Activated CD4-positive, CD25-positive, alpha-beta regulatory T cell (primary cell): ENCODE measurements around the gene FAXDC2.

ENCODE experiments used
- DNase-seq, 4 experiments: peaks; one replicate each; lab custom pipeline; 2025; lab: John Stamatoyannopoulos, UW

Gene FAXDC2

DNA sequence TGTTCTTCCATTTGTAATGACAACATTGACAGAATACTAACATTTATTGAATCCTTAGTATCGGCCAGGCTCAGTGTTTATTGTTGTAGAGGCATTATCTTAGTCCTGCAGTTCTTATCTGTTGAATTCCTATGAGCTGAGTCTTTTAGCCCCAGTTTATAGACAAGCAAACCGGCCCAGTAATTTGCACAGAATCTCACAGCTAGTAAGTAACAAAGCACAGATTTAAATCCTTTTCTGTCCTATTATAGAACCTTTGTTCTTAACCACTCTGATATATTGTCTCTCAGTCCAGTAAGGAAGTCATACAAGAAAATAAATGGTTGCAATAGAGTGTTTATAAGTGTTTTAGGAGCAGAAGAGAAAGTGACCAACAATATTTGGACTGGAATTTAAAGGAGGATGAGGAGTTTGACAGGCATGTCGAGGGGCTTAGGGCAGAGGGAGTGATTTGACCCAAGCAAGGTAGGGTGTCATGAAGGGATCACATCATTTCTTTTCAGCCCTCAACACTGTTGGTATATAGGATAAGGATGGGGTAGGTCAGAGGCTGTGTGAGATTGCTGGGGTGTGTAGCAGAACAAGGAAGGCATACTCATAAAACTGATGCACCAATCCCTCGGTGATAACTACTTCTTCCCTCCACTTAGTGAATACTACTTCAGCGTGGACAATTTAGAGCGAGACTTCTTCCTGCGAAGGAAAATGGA is 55.7 kb downstream of the FAXDC2 start:
- no peak for DNase-seq

DNA sequence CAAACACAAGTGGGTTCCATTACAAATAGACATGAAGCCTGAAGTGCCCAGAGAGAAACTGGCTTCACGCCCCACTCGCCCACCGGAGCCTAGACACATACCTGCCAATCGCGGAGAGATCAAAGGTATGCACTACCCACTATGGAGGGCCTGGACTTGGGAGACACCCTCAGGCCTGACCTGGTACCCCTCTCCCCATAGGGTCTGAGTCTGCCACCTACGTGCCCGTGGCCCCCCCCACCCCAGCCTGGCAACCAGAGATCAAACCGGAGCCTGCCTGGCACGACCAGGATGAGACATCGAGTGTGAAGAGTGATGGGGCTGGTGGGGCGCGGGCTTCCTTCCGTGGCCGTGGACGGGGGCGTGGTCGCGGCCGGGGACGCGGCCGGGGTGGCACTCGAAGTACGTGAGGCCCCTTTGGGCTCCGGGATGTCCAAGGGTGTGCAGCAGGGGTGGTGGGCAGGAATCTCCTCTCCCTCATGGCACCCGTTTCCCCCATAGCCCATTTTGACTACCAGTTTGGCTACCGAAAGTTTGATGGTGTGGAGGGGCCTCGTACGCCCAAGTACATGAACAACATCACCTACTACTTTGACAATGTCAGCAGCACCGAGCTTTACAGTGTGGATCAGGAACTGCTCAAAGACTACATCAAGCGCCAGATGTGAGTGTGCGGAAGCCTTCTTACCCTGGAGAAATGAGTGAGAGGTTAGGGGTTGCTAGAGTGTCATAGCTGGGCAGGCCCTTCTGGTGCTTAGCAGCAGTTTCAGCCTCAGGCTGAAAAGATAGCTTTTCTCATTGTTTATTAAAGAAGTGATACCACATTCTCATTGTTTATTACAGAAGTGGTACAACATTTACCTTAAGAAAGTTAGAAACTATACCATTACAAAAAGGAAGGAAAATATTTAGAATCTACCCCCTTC is 56.5 kb downstream of the FAXDC2 start:
- no peak for DNase-seq

DNA sequence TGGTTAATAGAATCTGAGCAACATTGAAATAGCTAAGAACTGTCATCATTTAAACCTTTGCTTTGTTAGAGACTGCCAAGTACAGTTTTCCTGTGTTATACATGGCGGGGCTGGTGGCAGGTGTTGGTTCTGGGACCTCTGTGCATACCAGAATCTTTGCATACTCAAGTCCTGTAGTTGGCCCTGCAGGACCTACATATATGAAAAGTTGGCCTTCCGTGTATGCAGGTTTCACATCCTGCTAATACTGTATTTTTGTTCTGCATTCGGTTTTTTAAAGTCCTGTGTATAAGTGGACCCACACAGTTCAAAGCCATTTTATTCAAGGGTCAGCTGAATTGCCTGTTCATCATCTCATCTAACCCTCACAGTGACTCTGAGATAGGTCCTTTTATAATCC is 58.9 kb downstream of the FAXDC2 start:
- no peak for DNase-seq

DNA sequence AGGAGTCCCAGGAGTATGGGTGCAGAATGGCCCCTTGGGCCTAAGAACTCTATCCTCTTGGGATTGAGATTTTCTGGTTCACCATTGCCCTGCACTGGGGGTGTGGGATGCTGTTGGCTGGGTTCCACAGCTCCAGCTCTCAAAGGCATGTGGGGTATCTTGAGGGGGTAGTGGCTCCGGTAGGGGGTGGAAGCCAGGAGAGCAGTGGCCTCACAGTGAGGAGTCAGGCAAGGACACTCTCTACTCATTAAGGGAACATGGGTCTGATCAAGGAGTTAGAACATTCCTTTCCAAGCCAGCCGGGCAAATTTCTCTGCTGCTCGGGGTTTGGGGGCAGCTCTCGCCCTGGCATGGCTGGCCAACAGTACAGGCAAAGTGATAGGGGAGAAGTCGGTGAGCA is 62.2 kb downstream of the FAXDC2 start:
- no peak for DNase-seq

DNA sequence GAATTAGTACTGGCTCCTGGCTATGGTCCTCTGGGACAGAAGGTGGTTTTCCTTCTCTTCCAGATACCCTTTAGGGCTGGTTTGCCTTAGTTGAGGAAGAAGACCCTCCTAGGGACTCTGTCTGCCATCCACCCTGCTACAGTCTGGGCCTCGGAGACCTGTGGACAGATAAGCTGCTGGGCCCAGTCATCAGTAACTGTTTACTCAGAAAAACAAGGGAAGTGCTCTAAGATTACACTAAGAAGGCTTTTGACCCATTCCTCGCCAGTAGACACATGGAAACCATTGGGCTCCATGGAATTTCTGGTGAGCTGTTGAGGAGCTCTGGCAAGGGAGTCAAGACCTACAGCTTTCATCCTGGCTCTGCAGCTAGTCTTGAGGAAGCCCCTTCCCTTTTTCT is 64.0 kb downstream of the FAXDC2 start:
- no peak for DNase-seq

DNA sequence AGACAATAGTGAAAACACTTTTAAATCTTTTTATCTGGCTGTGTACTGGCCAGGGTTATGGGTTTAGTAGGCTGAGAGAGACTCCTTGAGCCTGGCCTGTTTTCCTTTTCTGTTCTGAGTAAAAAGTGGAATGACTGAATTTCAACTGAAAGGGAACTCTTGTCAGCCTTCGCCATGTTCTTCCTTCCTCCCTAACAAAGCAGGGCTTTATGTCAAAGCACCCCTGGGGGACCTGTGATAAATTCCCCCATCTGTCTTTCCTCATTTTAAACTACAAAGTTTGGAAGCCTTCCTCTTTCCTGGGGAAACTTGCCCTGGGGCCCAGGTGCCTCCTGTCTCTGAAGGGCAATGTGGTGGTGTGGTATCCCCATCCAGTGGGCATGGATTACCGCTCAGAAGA is 65.5 kb downstream of the FAXDC2 start:
- no peak for DNase-seq

DNA sequence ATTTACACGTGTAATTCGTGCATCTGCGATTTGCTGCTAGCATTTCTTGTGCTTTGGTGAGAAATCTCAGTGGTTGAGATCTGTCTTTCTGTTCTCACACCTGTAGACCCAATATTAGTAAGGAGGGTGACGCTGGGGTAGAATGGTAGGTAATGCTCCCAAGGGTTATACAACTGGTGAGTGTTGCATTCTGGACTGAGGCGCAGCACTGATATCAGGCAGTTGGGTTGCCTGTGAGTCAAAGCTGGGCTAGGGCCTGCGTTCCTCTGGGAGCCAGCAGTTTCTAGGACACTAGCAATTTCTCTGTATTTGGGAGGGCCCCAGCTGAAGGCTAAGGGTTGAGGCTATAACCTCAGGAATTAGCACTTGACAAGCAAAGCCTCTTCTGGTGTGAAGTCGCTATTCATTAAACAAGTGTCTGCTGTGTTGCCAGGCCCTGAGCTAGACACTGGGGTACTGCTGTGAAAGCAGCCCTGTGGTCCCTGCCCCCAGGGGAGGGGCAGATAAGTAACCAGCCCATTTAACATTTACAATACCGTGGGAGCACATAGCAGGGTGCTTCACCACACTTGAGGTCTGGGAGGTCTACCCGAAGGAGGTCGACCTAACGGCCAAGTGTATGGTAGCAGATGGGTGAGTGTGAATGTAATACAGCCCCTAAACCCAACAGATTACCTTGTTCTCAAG is 66.5 kb downstream of the FAXDC2 start:
- no peak for DNase-seq

DNA sequence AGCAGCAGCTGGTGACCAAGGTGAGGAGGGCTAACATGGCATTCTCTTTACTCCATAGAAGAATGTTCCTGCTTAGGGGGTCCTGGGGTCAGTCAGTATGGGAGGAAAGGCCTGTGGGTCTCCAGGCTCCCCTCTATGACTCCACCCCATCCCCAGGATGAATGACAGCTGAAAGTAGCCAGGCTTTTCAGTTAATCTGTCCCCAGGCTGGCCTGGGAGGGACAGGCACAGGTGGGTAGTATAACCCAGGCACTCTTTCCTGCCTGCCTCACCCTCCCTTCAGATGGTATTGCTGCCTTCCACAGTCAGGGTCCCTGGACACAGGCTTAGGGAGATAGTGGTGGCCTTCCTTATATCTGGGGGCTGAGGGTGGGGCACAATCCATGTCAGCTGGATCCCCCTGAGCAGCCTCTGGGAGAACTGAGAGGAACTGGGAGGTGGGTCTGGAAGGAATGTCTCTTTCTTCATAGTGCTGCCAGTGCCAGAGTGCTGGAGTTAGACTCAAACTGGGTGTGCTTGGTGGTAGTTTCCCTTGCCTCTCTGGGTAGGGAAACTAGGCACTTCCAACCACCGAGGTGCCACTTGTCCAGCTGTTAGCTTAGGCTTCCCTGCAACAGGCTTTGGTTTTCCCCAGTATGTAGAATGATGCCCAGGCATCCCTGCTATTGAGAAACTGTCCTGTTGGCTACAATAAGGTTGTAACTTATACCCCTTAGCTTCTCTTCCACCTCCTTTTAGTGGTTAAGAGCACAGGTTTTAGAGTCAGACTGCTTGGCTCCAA is 67.4 kb downstream of the FAXDC2 start:
- DNase-seq: no peak

DNA sequence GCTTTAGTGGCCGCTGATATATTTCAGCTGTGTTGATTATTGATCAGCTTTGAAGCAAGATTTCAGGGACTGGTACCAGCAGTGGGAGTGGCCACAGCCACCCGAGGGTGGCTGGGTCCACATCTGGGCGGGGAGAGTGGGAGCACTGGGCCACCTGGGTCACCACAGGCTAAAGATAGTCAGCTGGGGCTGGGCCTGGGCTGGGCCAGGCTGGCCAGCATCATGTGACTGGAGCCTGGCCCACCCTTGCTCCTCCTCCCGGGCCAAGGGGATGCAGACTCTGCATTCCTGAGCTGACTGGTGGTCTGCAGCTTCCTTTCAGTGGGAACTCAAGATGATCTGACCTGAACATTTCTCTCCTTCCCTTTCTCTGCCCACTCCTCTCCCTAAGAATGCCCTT is 68.1 kb downstream of the FAXDC2 start:
- DNase-seq: no peak

DNA sequence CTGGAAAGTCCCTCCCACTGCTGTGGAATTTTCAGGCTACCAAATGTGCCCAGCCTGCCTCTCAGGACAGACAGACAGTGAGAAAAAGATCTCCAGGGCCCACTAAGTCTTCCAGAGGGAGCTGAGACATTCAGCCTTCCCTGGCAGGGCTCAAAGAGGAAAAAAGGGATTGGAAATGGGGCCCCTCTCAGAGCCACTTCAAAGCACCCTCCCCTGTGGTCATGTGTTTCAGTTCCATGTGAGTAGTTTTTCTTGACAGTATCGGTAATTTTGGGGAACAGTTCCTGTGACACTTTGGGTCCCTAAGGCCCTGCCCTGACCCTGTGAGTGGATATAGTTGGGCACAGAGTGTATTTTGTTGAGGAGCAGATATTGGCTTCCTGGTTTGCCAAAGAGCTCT is 70.3 kb downstream of the FAXDC2 start:
- DNase-seq: no peak

DNA sequence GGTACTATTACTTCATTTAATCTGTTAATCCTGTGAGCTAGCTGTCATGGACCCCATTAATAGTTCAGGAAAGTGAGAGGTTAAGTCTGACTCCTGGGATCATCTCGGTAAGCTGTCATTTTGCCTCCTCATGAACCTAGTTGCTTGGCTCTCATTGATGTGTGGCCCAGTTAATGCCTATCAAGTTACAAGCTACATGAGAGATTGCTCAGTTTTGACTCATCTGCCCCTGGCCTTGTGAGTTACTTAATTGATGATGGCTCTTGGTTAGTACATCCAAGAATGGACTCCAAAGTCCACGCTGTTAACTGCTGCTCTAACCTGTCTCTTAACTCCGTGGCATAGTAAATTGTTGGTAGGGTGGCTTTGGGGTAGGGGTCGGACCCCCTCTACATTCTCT is 71.3 kb downstream of the FAXDC2 start:
- DNase-seq: no peak

DNA sequence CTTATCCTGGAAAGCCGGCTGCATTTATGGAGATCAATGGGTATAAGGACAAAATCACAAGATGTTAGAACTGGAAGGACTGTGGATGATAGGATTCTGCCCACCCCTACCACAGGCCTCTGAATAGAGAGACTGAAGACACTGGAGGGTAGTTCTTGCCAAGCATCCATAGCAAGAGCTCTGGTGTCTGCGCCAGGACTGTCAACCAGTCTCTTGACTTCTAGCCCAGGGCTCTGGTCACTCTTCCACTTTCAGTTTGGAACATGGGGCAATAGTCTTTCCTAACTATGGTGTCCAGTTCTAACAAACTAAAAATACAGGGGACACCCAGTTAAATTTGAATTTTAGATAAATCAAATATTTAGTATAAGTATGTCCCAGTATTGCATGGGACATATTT is 71.9 kb downstream of the FAXDC2 start:
- DNase-seq: no peak

DNA sequence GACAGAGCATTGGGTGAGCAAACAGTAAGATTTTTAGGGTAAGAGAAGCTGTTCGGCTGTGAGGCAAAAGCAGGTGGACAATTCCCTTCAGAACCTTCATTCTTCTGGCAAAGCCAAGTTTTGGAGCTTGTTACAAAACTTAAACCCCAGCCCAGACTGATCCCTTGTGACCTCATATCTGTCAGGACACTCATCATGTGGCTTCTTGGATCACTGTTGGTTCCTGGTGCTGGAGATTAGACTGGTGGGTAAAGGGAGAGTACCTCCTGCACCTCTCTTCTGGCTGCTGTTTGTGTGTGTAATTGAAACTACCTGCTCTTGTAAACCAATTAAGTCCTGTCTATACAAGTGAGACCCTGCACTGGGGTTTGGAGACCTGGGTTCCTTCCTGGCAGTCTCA is 74.2 kb downstream of the FAXDC2 start:
- DNase-seq: no peak

DNA sequence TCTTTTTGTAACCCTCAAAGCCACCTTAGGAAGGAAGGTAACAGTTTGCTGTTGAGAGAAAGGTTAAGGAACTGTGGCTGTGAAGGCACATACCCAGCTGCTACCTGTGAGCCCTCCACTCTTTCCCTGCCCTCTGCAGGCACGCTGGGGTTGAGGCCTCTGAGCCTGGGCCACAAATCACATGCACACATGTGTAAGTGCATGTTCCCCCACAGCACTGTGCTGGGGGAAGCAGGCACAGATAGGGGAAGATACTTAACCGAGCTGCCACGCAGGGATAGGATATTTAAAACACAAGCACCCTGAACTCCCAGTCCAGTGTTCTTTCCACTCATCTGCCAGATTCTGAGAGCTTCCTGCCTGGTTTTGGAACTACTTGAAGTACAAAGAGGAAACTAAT is 77.1 kb downstream of the FAXDC2 start:
- DNase-seq: no peak

DNA sequence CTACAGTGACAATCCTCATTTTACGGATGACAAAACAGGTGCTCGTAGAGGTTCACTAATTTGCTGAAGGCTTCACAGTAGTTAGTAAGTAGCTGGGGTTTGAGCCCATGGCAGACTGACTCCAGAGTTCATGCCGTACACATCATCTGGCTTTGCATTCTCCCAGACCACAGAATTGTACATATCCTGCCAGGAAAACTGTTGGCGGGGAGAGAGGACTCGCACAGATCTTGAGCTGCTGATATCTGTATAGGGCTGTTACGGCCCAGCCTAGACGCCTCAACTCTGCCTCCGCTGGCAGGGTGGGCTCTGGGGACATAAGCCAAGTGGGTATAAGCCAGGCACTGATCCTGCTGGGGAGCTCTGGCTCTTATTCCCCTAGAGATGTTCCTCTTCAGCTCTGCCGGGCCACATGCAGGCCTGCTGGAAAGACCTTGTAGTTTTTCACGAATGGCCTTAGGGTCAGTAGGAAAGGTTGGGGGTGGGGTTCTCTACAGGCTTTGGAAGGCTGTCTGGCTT is 79.0 kb downstream of the FAXDC2 start:
- no peak for DNase-seq

DNA sequence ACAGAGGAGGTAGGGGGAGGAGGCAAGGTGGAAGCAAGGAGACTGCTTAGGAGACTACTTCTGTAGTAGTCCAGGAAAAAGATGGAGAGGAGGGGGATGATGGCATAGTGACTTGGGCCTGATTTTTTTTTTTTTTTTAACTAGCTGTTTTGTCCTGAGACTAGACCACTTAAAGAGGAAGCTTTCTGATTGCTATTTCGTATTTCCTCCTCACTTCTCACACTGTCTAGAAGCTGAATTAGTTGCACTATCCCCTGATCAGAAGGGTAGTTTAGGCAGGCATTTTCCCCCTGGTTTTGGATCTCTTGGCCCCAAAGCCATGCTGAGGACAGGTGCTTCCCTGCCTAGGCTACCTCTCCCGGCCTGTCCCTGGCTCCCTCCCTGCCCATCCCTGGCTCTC is 80.3 kb downstream of the FAXDC2 start:
- no peak for DNase-seq
